Ramos (cell line): ENCODE results near the gene RAB19.

ENCODE experiments used
- in situ Hi-C: fragments of 300-500 bp; cut with MboI; formaldehyde crosslinking; loops from one replicate; pipeline ENCODE4 v1.14.3; 2022; ENCODE audit warnings: low sequenced_read_pairs; ENCODE audit not compliant: unreplicated experiment

Gene RAB19

GRCh38 chr7:140403878-140404564, at the start of gene RAB19:
Gene RAB19, plus strand, starts transcription at chr7:140404058. Its CDS starts 3,589 bp downstream, at chr7:140407647.
- in situ Hi-C loops, result no loop called here

- in situ Hi-C loops, result no loop called here
Measured at GRCh38 chr7:140358024-140358411, 45.8 kb upstream of the RAB19 start.

GRCh38 chr7:140358412-140359051, 45.3 kb upstream of the RAB19 start:
- in situ Hi-C loops, result no loop called here

GRCh38 chr7:140360697-140361229, 43.1 kb upstream of the RAB19 start:
- in situ Hi-C loops, result no loop called here

- in situ Hi-C loops, result no loop called here
Measured at GRCh38 chr7:140364819-140365218, 39.0 kb upstream of the RAB19 start.

- in situ Hi-C loops, result no loop called here
Measured at GRCh38 chr7:140367528-140367927, 36.3 kb upstream of the RAB19 start.

- in situ Hi-C loops, result no loop called here
Measured at GRCh38 chr7:140369294-140369693, 34.6 kb upstream of the RAB19 start.

GRCh38 chr7:140375323-140375722, 28.5 kb upstream of the RAB19 start:
- in situ Hi-C loops, result no loop called here

GRCh38 chr7:140375892-140376730, 27.7 kb upstream of the RAB19 start:
- in situ Hi-C loops, result no loop called here

- in situ Hi-C loops, result no loop called here
Measured at GRCh38 chr7:140383954-140384713, 19.7 kb upstream of the RAB19 start.

- in situ Hi-C loops, result no loop called here
Measured at GRCh38 chr7:140384894-140385545, 18.8 kb upstream of the RAB19 start.

- in situ Hi-C loops, result no loop called here
Measured at GRCh38 chr7:140389445-140389844, 14.4 kb upstream of the RAB19 start.

- in situ Hi-C loops, result no loop called here
Measured at GRCh38 chr7:140390034-140390433, 13.8 kb upstream of the RAB19 start.

- in situ Hi-C loops, result no loop called here
Measured at GRCh38 chr7:140390466-140391190, 13.2 kb upstream of the RAB19 start.

- in situ Hi-C loops, result no loop called here
Measured at GRCh38 chr7:140391634-140392033, 12.2 kb upstream of the RAB19 start.

GRCh38 chr7:140393756-140394306, 10.0 kb upstream of the RAB19 start:
- in situ Hi-C loops, result no loop called here

- in situ Hi-C loops, result no loop called here
Measured at GRCh38 chr7:140397784-140398750, 5.8 kb upstream of the RAB19 start, which contains the start of gene SLC37A3. Gene SLC37A3, minus strand, starts transcription at chr7:140398530. Its CDS starts 16,004 bp downstream, at chr7:140382526.
